COLO668 (cell line): ENCODE results near the gene GALT.
"Not testable (repeated sequence)": the region's sequence is repeated elsewhere in the genome, so short reads cannot be mapped to it uniquely, and the experiment has no call there.

Experiments used
- DNase-seq: peaks from one replicate; lab custom pipeline; 2025; ENCODE audit not compliant: unreplicated experiment; lab: John Stamatoyannopoulos, UW

Gene GALT

DNA sequence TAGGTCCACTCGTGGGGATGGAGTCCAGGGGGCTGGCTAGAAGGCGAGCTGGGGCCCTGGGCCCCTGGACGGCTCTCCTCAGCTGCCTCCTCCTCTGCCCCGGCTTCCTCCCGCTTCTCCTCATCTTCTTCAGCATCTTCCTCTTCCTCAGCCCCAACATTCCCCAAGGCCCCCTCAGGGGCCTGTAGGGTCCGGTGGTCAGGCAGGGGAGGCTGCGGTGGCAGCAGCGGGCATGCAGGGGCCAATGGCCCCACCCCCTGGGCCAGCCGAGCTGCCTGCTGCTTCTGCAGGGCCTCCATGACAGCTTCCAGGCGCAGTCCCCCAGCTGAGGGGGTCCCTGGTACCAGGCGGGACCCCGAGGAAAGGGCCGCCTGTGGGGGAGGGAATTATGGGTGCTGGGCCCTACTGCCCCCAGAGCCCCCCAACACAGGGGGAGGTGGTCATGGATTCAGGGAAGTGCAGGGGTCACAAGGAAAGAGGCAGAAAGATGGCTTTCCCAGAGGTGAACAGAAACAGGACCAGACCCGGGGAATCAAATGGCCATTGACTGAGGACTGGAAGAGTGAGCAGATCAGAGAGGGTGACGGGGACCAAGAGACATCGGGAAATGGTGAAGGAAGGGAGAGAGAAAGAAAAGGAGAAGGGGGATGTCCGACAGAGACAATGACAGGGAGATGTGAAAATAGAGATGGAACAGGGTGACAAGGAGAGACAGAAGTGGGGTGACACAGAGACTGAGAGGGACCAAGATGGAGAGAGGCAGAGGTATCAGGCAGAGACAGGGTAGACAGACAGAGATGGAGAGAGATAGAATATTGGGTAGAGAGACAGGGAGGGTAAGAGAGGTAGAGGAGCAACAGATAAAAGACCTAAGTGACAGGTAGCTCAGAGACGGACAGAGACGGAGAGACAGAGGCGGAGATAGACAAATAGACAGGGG is 18.5 kb upstream of the GALT start:
- DNase-seq, result no peak

DNA sequence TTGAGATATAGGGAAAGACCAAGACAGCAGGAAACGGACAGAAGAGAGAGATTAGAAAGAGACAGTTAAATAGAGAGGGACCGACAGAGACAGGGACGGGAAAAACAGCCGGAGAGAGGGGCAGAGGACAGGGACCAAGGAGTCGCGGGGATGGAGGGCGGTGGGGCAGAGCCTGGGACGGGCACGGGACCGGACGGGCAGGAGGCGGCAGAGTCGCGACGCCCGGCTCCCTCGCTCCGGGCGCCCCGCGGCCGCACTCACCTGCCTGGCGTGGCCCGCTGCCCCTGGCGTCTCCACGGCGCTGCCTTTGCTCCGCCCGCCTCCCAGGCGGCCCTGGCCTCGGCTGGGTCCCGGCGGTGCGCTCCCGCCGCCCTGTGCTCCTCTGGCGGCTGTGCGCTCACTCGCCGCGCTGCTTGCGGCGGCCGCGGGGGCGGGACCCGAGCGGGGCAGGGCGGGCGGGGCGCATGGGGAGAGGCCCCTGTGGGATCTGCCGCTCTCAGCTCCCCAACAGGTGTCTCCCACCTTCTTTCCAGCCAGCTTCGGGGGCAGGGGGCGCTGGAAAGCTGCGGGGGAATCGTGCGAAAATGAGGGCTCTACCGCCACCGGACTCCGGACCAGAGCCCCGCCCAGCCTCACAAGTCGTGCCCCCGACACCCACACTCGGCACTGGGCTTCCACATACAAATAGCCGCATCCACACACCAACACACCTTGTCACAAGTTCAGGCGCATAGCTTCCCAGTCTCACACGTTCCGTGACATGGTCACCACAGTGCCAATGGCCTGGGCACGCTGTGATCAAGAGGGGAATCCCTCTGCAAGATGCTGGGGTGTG is 17.6 kb upstream of the GALT start, which contains the start of gene ARID3C:
Gene ARID3C (minus strand): TSS at position 411 of the 835 bp plus-strand sequence. CDS start 1,052 bp downstream, outside the sequence.
- peak; percentile 70 for DNase-seq

DNA sequence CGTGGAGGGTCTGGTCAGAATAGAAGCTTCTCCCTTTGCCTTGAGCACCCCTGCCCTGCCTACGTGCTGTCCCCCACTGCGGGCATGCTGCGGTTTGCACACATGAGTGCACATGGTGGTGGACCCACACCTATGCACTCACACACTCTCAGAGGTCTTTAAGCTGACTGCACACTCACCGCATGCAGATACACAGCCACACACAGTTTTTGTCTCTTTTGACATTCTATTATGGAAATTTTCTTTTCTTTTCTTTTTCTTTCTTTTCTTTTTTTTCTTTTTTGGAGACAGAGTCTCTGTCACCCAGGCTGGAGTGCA is 17.0 kb upstream of the GALT start:
- no peak for DNase-seq

DNA sequence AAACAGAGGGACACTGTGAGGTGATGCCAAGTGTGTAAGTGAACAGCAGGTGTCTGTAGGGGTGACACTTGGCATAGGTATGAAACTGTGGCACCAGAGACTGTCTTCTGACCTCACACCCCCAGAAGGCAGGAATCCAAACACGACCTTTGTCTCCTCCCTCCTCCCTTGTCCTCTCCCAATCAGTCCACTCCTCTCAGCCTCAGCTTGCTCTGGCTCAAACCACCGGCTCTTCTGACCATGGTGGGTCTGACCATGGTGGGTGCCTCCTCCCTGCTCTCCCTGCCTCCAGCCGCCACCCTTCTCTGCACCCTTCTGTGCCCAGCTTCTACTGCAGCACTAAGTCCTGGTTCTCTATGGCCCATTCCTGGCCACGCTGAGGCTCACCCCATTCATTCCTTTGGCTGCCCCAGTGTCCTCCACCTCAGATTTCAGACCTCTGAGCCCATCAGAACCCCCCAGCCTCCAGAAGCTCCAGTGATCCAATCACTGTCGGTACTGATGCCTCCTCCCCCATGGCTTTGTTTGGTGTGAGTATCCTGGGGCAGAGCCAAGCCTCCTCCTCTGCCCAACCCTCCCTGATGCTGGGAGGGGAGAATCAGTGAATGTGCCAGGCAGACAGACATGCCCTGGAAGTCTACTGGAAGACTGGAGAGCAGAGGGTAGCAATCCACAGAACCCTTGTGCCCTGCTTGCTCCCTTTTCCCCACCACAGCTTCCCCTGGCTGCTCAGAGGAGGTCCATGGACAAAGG is 15.9 kb upstream of the GALT start:
- DNase-seq, result no peak

GRCh38 chr9:34633166-34633565 is 13.3 kb upstream of the GALT start:
- no peak for DNase-seq

DNA sequence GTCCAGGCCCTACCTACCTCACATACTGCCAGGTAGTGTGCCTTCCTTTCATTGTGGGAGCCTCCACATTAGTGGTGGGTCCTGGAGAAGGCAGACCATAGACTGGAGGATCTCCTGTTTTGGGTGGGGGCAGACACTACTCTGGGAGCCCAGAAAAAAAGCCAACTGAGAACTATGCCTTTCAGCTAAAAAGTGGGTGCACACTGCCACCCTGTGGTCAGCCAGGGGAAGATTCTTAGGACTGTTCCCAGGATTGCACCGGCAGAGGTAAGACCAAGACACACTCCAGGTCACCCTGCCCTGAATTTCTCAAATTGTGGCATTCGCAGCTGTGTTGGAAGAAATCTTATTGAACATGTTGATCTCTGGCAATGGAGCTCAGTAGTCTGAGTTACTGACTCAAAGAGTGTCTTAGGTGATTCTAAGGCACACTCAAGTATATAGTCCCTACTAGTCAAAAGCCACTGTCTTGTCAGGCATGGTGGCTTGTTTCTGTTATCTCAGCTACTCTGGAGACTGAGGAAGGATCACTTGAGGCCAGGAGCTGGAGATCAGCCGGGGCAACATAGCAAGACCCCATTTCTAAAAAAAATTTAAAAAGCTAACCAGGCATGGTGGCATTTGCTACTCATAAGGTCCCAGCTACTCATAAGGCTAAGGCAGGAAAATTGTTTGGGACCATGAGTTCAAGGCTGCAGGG is 12.5 kb upstream of the GALT start:
- DNase-seq, result peak; percentile 49

- DNase-seq, result no peak
These were observed 11.8 kb upstream of the GALT start for GRCh38 chr9:34634551-34635248.

GRCh38 chr9:34635556-34635955 is 10.9 kb upstream of the GALT start:
- no peak for DNase-seq

GRCh38 chr9:34636791-34637355 is 9.6 kb upstream of the GALT start:
- peak; percentile 26 for DNase-seq

DNA sequence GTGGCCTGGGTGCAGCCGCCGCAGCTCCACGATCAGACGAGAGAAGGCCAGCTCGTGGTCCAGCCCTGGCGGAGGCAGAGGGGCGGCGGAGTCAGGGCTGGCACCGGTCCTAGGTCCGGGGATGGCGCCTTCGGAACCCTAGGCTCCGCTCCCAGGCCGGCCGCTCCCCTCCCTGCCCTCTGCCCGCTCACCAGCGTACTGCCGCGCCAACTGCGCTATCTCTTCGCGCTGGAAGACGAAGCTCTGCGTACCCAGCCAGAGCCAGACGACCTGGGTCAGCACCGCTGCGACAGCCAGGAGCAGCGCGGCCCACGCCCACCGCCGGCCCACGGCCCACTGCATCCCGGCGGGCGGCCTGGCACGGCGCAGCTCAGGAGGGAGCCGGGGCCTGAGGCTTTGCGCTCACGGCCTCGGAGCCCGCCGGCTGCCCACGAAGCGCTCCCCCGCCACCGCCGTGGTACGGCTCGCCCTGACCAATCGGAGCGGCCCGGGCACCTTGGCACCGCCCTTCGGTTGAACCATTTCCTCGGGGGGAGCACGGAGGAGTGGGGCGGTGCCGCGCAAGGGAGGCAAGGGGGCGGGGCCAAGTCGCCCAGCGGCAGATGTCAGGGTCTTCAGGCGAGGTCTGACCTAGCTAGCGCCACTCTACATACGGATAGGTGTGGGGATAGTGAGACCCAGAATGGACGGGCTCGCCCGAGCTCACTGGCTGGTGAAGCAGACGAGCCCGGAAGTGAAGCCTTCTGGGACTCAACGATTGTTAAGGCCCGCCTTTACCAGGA is 8.9 kb upstream of the GALT start, which contains the start of gene SIGMAR1:
Gene SIGMAR1 (minus strand): TSS at position 432 of the 782 bp plus-strand sequence. CDS start 90 bp downstream, at position 342.
- peak; percentile 96 for DNase-seq

- DNase-seq, result no peak
These were observed 8.4 kb upstream of the GALT start for GRCh38 chr9:34638138-34638445.

DNA sequence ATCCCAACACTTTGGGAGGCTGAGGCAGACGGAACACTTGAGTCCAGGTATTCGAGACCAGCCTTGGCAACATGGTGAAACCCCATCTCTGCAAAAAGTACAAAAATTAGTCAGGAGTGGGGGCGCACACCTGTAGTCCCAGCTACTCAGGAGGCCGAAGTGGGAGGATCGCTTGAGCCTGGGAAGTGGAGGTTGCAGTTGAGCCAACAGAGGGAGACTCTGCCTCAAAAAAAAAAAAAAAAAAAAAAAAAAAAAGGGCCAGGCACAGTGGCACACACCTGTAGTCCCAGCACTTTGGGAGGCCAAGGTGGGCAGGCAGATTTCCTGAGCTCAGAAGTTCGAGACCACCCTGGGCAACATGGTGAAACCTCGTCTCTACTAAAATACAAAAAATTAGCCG is 7.2 kb upstream of the GALT start:
- DNase-seq, result not testable (repeated sequence)

- no peak for DNase-seq
These were observed 3.8 kb upstream of the GALT start for GRCh38 chr9:34642679-34643078.

- DNase-seq, result no peak
These were observed 1.6 kb upstream of the GALT start for GRCh38 chr9:34644766-34645314.

GRCh38 chr9:34647084-34647403 is 569 bp downstream of the GALT start:
- no peak for DNase-seq

GRCh38 chr9:34647651-34648050 is 1.2 kb downstream of the GALT start:
- DNase-seq, result no peak

DNA sequence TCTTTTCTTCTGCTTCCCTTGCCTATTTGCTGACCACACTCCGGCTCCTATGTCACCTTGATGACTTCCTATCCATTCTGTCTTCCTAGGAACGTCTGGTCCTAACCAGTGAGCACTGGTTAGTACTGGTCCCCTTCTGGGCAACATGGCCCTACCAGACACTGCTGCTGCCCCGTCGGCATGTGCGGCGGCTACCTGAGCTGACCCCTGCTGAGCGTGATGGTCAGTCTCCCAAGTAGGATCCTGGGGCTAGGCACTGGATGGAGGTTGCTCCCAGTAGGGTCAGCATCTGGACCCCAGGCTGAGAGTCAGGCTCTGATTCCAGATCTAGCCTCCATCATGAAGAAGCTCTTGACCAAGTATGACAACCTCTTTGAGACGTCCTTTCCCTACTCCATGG is 2.2 kb downstream of the GALT start:
- DNase-seq, result no peak

GRCh38 chr9:34650816-34651215 is 4.3 kb downstream of the GALT start:
- DNase-seq, result no peak

DNA sequence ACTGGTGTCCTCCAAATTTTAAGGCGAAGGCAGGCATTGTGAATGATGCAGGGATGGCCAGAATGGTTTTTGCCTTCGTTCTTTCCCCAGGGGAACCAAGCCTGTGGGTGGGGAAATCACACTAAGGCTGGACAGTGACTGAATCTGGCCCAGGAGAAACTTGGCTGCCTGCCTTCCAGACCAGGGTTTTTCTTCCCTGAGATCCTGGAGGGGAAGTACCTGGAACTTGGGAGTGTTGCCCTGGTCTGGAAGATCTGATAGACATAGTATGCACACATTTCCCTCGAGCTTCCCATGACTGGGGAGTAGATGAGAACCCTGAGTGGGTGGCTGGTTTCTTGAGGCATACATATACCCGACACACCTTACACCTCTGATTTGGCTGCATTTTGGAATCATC is 4.8 kb downstream of the GALT start:
- DNase-seq, result no peak
